Common myeloid progenitor, CD34-positive (primary cell): Measurements from ENCODE around the gene TMEM120B.
"Not testable (repeated sequence)": the region's sequence is repeated elsewhere in the genome, so short reads cannot be mapped to it uniquely, and the experiment has no call there.

Source experiments
- CTCF ChIA-PET: fragments of 350-600 bp; sonication (Branson Sonifier 250); formaldehyde crosslinking; loops from one replicate; lab custom pipeline; 2021; ENCODE audit warnings: antibody characterized with exemption; lab: Charles Lee
- POLR2A ChIA-PET: fragments of 350-600 bp; sonication (Branson Sonifier 250); formaldehyde crosslinking; loops from one replicate; lab custom pipeline; 2021; ENCODE audit warnings: antibody characterized with exemption; lab: Charles Lee
- DNase-seq, 3 donors: peaks; one replicate each; pipeline versions ENCODE4 v3.0.0 to v3.0.0-alpha.2; 2013
- H3K27ac ChIP-seq, 2 experiments: 1 replicate in 1 of 2; 2 replicates in 1 of 2; pipeline ENCODE4 v1.7.0; 2013; ENCODE audit warnings: inconsistent platforms in 2 of 2, low read length in 2 of 2, mild to moderate bottlenecking in 2 of 2, low read depth in 1 of 2, moderate library complexity in 1 of 2; ENCODE audit not compliant: severe bottlenecking in 2 of 2, insufficient read depth in 1 of 2, poor library complexity in 1 of 2
- H3K27me3 ChIP-seq, 5 experiments: replicated peaks in 2 of 5; 1 replicate in 3 of 5; 2 replicates in 2 of 5; pipeline versions ENCODE4 v1.6.1 to v1.7.0; 2013; ENCODE audit warnings: low read length in 4 of 5, mild to moderate bottlenecking in 2 of 5, moderate library complexity in 2 of 5, inconsistent platforms in 1 of 5; ENCODE audit not compliant: insufficient read depth in 5 of 5, control insufficient read depth in 4 of 5
- H3K36me3 ChIP-seq, 4 experiments: 1 replicate in 2 of 4; 2 replicates in 2 of 4; pipeline versions ENCODE4 v1.6.1 to v1.7.0; 2013; ENCODE audit warnings: low read length in 3 of 4, control low read depth in 1 of 4, mild to moderate bottlenecking in 1 of 4; ENCODE audit not compliant: control insufficient read depth in 4 of 4, insufficient read depth in 4 of 4
- H3K4me1 ChIP-seq, 4 experiments: 1 replicate in 3 of 4; 2 replicates in 1 of 4; pipeline versions ENCODE4 v1.6.1 to v1.7.1; 2013; ENCODE audit warnings: low read length in 3 of 4, mild to moderate bottlenecking in 3 of 4, control low read depth in 1 of 4, inconsistent platforms in 1 of 4, moderate library complexity in 1 of 4; ENCODE audit not compliant: control insufficient read depth in 4 of 4, insufficient read depth in 4 of 4; ENCODE audit errors: control extremely low read depth in 1 of 4
- H3K4me3 ChIP-seq, 7 experiments: 1 replicate in 4 of 7; 2 replicates in 3 of 7; pipeline versions ENCODE4 v1.5.1 to v1.7.0; 2013; ENCODE audit warnings: mild to moderate bottlenecking in 7 of 7, low read length in 6 of 7, moderate library complexity in 6 of 7, inconsistent platforms in 2 of 7, low read depth in 2 of 7, control low read depth in 1 of 7; ENCODE audit not compliant: insufficient read depth in 4 of 7, control insufficient read depth in 1 of 7; ENCODE audit errors: extremely low read depth in 1 of 7
- H3K9me3 ChIP-seq, 5 experiments: 1 replicate in 4 of 5; 2 replicates in 1 of 5; pipeline versions ENCODE4 v1.6.1 to v1.7.1; 2013; ENCODE audit warnings: low read length in 4 of 5, mild to moderate bottlenecking in 2 of 5, inconsistent platforms in 1 of 5, low read depth in 1 of 5, moderate library complexity in 1 of 5; ENCODE audit not compliant: control insufficient read depth in 4 of 5, insufficient read depth in 2 of 5; ENCODE audit errors: control extremely low read depth in 1 of 5
- WGBS: methylation state at CpG from one replicate; pipeline ENCODE4 v1.1.5; 2013; ENCODE audit not compliant: insufficient coverage; 5-methylcytosine and 5-hydroxymethylcytosine counted together

Gene TMEM120B

GRCh38 chr12:121676190-121676589, 36.4 kb upstream of the TMEM120B start:
- CTCF ChIA-PET, result interaction anchor here (1.5 to 2.4 kb wide), 2 partner anchors 9 to 125 kb away, joined by 3 to 10 read pairs; no protein-coding TSS in a partner anchor
- 93% methylated on average over 5 of the region's 5 CpGs for WGBS
- Histone ChIP-seq H3K36me3 (no peaks in the 10 kb centered on the region), H3K4me3 (no peak overlapping the region), H3K27ac (no peak overlapping the region), H3K9me3 (no peaks in the 10 kb centered on the region), H3K4me1 (peaks cover 0 to 21% (median 17%) of the 10 kb centered on the region in 4 experiments), H3K27me3 (no peaks in the 10 kb centered on the region)
- no peak for DNase-seq
- POLR2A ChIA-PET, result no interaction called here

GRCh38 chr12:121678305-121678704, 34.2 kb upstream of the TMEM120B start:
- Histone ChIP-seq H3K27me3 (no peaks in the 10 kb centered on the region), H3K4me3 (no peak overlapping the region), H3K27ac (no peak overlapping the region), H3K36me3 (no peaks in the 10 kb centered on the region), H3K4me1 (peaks cover 0 to 6% (median 4%) of the 10 kb centered on the region in 4 experiments), H3K9me3 (no peaks in the 10 kb centered on the region)
- CTCF ChIA-PET, result interaction anchor here (0.6 to 9.0 kb wide), 6 partner anchors 9 to 129 kb away, joined by 3 to 103 read pairs (median 6); partner anchors contain the start of gene MORN3
- no CpG with 5 or more reads among the region's 3 CpGs for WGBS
- POLR2A ChIA-PET, result no interaction called here
- no peak for DNase-seq

- WGBS, result 87% methylated on average over 8 of the region's 9 CpGs
- POLR2A ChIA-PET, result no interaction called here
- DNase-seq, result peak in 1 of 3 donors; percentile 37
Observed at GRCh38 chr12:121678716-121679300, 33.7 kb upstream of the TMEM120B start.

GRCh38 chr12:121679661-121680197, 32.8 kb upstream of the TMEM120B start:
- 98% methylated on average over 10 of the region's 13 CpGs for WGBS
- H3K27me3 ChIP-seq, H3K4me3 ChIP-seq, H3K27ac ChIP-seq, H3K36me3 ChIP-seq, DNase-seq, H3K4me1 ChIP-seq, H3K9me3 ChIP-seq, POLR2A ChIA-PET: not testable (repeated sequence)
- CTCF ChIA-PET, result interaction anchor here (0.6 to 9.0 kb wide), 6 partner anchors 10 to 189 kb away, joined by 3 to 103 read pairs (median 6); partner anchors contain the start of gene MORN3

More at GRCh38 chr12:121678716-121679300, 33.7 kb upstream of the TMEM120B start:
- Histone ChIP-seq H3K4me3 (no peak overlapping the region), H3K27ac (no peak overlapping the region), H3K36me3 (no peaks in the 10 kb centered on the region), H3K9me3 (no peaks in the 10 kb centered on the region), H3K4me1 (peaks cover 0 to 6% (median 4%) of the 10 kb centered on the region in 4 experiments), H3K27me3 (no peaks in the 10 kb centered on the region)
- CTCF ChIA-PET, result interaction anchor here (0.6 to 9.0 kb wide), 6 partner anchors 9 to 129 kb away, joined by 3 to 103 read pairs (median 6); partner anchors contain the start of gene MORN3

GRCh38 chr12:121688966-121689365, 23.6 kb upstream of the TMEM120B start:
- no peaks in the 10 kb centered on the region for H3K9me3 ChIP-seq
- 100% methylated on average over 2 of the region's 3 CpGs for WGBS
- peaks cover 0 to 5% (median 2%) of the 10 kb centered on the region in 4 experiments for H3K4me1 ChIP-seq
- no peaks in the 10 kb centered on the region for H3K27me3 ChIP-seq
- no peaks in the 10 kb centered on the region for H3K36me3 ChIP-seq
- DNase-seq, result no peak
- no peak overlapping the region for H3K4me3 ChIP-seq
- no peak overlapping the region for H3K27ac ChIP-seq
- POLR2A ChIA-PET, result interaction anchor here (0.7 kb wide), 1 partner anchor 107 kb away, joined by 3 read pairs; no protein-coding TSS in a partner anchor
- CTCF ChIA-PET, result interaction anchor here (1.2 to 3.2 kb wide), 4 partner anchors 9 to 106 kb away, joined by 3 to 14 read pairs (median 8); no protein-coding TSS in a partner anchor

GRCh38 chr12:121689430-121689829, 23.1 kb upstream of the TMEM120B start:
- no peak for DNase-seq
- WGBS, result 100% methylated on average over 1 of the region's 2 CpGs
- Histone ChIP-seq H3K27ac (no peak overlapping the region), H3K4me1 (peaks cover 0 to 5% (median 2%) of the 10 kb centered on the region in 4 experiments), H3K36me3 (no peaks in the 10 kb centered on the region), H3K4me3 (no peak overlapping the region), H3K9me3 (no peaks in the 10 kb centered on the region), H3K27me3 (no peaks in the 10 kb centered on the region)
- POLR2A ChIA-PET, result interaction anchor here (0.7 kb wide), 1 partner anchor 108 kb away, joined by 3 read pairs; no protein-coding TSS in a partner anchor
- CTCF ChIA-PET, result interaction anchor here (1.2 to 3.2 kb wide), 5 partner anchors 8 to 106 kb away, joined by 3 to 14 read pairs (median 3); no protein-coding TSS in a partner anchor

GRCh38 chr12:121692744-121693143, 19.8 kb upstream of the TMEM120B start:
- H3K27ac ChIP-seq, H3K9me3 ChIP-seq, H3K36me3 ChIP-seq, H3K4me1 ChIP-seq, H3K4me3 ChIP-seq, POLR2A ChIA-PET, DNase-seq, H3K27me3 ChIP-seq: not testable (repeated sequence)
- 83% methylated on average over 2 of the region's 3 CpGs for WGBS
- CTCF ChIA-PET, result interaction anchor here (1.0 to 2.8 kb wide), 8 partner anchors 9 to 140 kb away, joined by 3 to 37 read pairs (median 7); partner anchors contain the start of gene RHOF
